Activated CD8-positive, alpha-beta T cell treated with anti-CD3 and anti-CD28 coated beads for 36 hours (primary cell): Measurements from ENCODE around the gene SDC3. TPM values are rescaled to one million over a fixed set of nuclear protein-coding genes. Genes with fewer than 3 reads are reported as not detected.
"Not testable (repeated sequence)": the region's sequence is repeated elsewhere in the genome, so short reads cannot be mapped to it uniquely, and the experiment has no call there.

ENCODE experiments used
- ATAC-seq: fragments of 200-7000 bp; cut with Tn5 transposase; one replicate; pipeline ENCODE4 v1.10.0; 2021; ENCODE audit warnings: mild to moderate bottlenecking, moderate library complexity
- CTCF ChIA-PET: fragments of 350-600 bp; sonication (Branson Sonifier 250); formaldehyde crosslinking; loops from one replicate; lab custom pipeline; 2021; ENCODE audit warnings: antibody characterized with exemption; lab: Charles Lee
- POLR2A ChIA-PET: fragments of 350-600 bp; sonication (Branson Sonifier 250); formaldehyde crosslinking; loops from one replicate; lab custom pipeline; 2021; ENCODE audit warnings: antibody characterized with exemption; lab: Charles Lee
- DNase-seq: peaks from one replicate; pipeline ENCODE4 v3.0.0-alpha.2; 2020
- H3K27ac Mint-ChIP-seq: one replicate; pipeline ENCODE4 v1.8.0; 2021; ENCODE audit warnings: mild to moderate bottlenecking, mixed read lengths
- H3K27me3 Mint-ChIP-seq: one replicate; pipeline ENCODE4 v1.8.0; 2021; ENCODE audit warnings: mixed read lengths
- H3K36me3 Mint-ChIP-seq: one replicate; pipeline ENCODE4 v1.8.0; 2021; ENCODE audit warnings: low read depth, mixed read lengths
- H3K4me1 Mint-ChIP-seq: one replicate; pipeline ENCODE4 v1.8.0; 2021; ENCODE audit warnings: low read depth, mixed read lengths
- H3K4me3 Mint-ChIP-seq: one replicate; pipeline ENCODE4 v1.8.0; 2021; ENCODE audit warnings: mild to moderate bottlenecking, moderate library complexity, mixed read lengths
- H3K9me3 Mint-ChIP-seq: one replicate; pipeline ENCODE4 v1.8.0; 2021; ENCODE audit warnings: mixed read lengths
- CTCF ChIP-seq: fragments of 200-600 bp; IDR thresholded peaks from one replicate; pipeline ENCODE4 v1.8.0; 2022; ENCODE audit warnings: antibody characterized with exemption, mild to moderate bottlenecking
- intact Hi-C: fragments of 100-400 bp; cut with micrococcal nuclease; formaldehyde crosslinking; loops from one replicate; pipeline ENCODE4 v1.10.0; 2022
- total RNA-seq, 2 experiments: library from RNA; stranded (reverse); gene quantifications; one replicate each; pipeline ENCODE4 v1.2.3, GENCODE V29; 2021

SDC3 gene
- total RNA-seq, 2 experiments from 2014 or later, result 0.04 to 0.14 TPM

GRCh38 chr1:30871276-30871871 is 37.2 kb downstream of the SDC3 start:
- ChIA-PET CTCF (no interaction called here), POLR2A (no interaction called here)
- ATAC-seq (no peak), DNase-seq (no peak)
- no peak for TF ChIP-seq CTCF
- intact Hi-C loops, result no loop called here
- H3K9me3 Mint-ChIP-seq, result peaks cover 4% of the 10 kb centered on the region
- H3K4me1 Mint-ChIP-seq, result peaks cover 3% of the 10 kb centered on the region
- no peak overlapping the region for H3K4me3 Mint-ChIP-seq
- H3K27ac Mint-ChIP-seq, result no peak overlapping the region
- H3K27me3 Mint-ChIP-seq, result peaks cover 2% of the 10 kb centered on the region
- no peaks in the 10 kb centered on the region for H3K36me3 Mint-ChIP-seq

GRCh38 chr1:30870656-30871055 is 37.9 kb downstream of the SDC3 start:
- Mint-ChIP-seq H3K4me3 (no peak overlapping the region), H3K9me3 (peaks cover 4% of the 10 kb centered on the region), H3K27ac (no peak overlapping the region), H3K27me3 (peaks cover 2% of the 10 kb centered on the region), H3K4me1 (peaks cover 3% of the 10 kb centered on the region), H3K36me3 (no peaks in the 10 kb centered on the region)
- intact Hi-C loops, result no loop called here
- ATAC-seq (no peak), DNase-seq (no peak)
- ChIA-PET POLR2A (no interaction called here), CTCF (no interaction called here)
- TF ChIP-seq CTCF, result no peak

GRCh38 chr1:30870035-30870434 is 38.5 kb downstream of the SDC3 start:
- ATAC-seq, result no peak
- H3K4me3 Mint-ChIP-seq, result no peak overlapping the region
- TF ChIP-seq CTCF, result no peak
- no peak for DNase-seq
- H3K9me3 Mint-ChIP-seq, result peaks cover 4% of the 10 kb centered on the region
- H3K27ac Mint-ChIP-seq, result no peak overlapping the region
- peaks cover 3% of the 10 kb centered on the region for H3K4me1 Mint-ChIP-seq
- H3K27me3 Mint-ChIP-seq, result peaks cover 2% of the 10 kb centered on the region
- CTCF ChIA-PET, result no interaction called here
- no peaks in the 10 kb centered on the region for H3K36me3 Mint-ChIP-seq
- intact Hi-C loops, result no loop called here
- POLR2A ChIA-PET, result no interaction called here

- Mint-ChIP-seq H3K9me3 (peaks cover 4% of the 10 kb centered on the region), H3K27me3 (peaks cover 8% of the 10 kb centered on the region), H3K4me3 (no peak overlapping the region), H3K27ac (no peak overlapping the region), H3K4me1 (peaks cover 3% of the 10 kb centered on the region), H3K36me3 (no peaks in the 10 kb centered on the region)
- no peak for TF ChIP-seq CTCF
- DNase-seq (peak; percentile 40), ATAC-seq (no peak)
- ChIA-PET CTCF (interaction anchor here (1.3 to 1.4 kb wide), 2 partner anchors 60 to 86 kb away, joined by 4 read pairs; no protein-coding TSS in a partner anchor), POLR2A (no interaction called here)
- intact Hi-C loops, result no loop called here
These were observed 39.6 kb downstream of the SDC3 start for GRCh38 chr1:30868833-30869435.

- intact Hi-C loops, H3K27me3 Mint-ChIP-seq, H3K36me3 Mint-ChIP-seq, DNase-seq, POLR2A ChIA-PET, H3K9me3 Mint-ChIP-seq, ATAC-seq, H3K27ac Mint-ChIP-seq, H3K4me1 Mint-ChIP-seq, H3K4me3 Mint-ChIP-seq: not testable (repeated sequence)
- CTCF ChIA-PET, result interaction anchor here (1.3 to 1.4 kb wide), 2 partner anchors 60 to 85 kb away, joined by 4 read pairs; no protein-coding TSS in a partner anchor
These were observed 40.5 kb downstream of the SDC3 start for GRCh38 chr1:30868057-30868456.
